Measurements from ENCODE around the gene DAZL.

DNA sequence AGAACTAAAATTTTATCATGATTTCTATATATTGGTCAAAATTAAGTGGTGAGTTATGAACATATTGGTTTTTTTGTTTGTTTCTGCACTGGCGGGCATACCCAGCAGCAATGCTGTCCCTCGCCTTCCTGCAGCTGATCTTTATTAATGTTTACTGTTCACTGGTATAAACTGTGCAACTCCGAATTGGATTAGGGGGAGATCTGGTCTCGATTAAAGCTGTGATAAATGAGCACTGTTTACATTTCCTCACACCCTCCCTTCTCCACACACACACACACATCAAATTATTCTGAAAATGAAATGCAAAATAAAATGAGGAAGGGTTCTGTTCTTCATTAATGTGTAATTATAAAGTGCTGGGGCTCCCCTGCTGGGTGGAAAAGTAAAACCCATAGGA is 48.5 kb upstream of the DAZL start:
- TF ChIP-seq CTCF (IDR thresholded peaks at IDR 0.05) (no peak), POLR2AphosphoS5 (IDR thresholded peaks at IDR 0.05) (no peak), POLR2A (IDR thresholded peaks at IDR 0.05) (no peak), EP300 (IDR thresholded peaks at IDR 0.05) (no peak)

All from gastroesophageal sphincter (tissue), 3 donors.